ENCODE measurements around the gene EIF5AL1. TPM values are rescaled to one million over a fixed set of nuclear protein-coding genes. Genes with fewer than 3 reads are reported as not detected.
A peak's percentile ranks its signal among the peaks of the same experiment; 100 is the strongest.
"Not testable (repeated sequence)": the region's sequence is repeated elsewhere in the genome, so short reads cannot be mapped to it uniquely, and the experiment has no call there.

Gene EIF5AL1
- total and polyA plus RNA-seq, 9 of the 15 experiments (the other 6 are each of a cell fraction or from before 2014, with no cell fraction given) = 0.03 to 3.4 (median 0.53) TPM; not detected in 1

DNA sequence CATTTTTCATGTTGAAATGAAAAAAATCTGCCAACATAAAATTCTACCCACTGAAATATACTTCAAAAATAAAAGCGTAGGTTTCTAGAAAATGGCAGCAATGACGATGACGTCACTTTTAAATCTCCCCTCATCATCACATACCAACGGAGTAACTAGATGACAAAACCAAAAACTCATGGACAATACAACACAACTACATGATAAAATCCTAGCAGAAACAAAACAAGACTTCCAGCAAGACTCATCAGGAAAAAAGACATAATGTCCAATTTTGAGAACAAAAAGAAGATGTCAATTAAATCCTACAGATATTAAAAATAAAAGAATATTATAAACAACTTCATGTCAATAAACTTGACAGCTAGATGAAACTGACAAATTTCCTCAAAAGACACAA lies 15.9 kb downstream of the EIF5AL1 start:
- TF ChIP-seq ATF7 (IDR thresholded peaks at IDR 0.05) = peak; percentile 28; the same call in 1 of the 2 replicates
- TF ChIP-seq, protein P1, sequence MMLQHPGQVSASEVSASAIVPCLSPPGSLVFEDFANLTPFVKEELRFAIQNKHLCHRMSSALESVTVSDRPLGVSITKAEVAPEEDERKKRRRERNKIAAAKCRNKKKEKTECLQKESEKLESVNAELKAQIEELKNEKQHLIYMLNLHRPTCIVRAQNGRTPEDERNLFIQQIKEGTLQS (IDR thresholded peaks at IDR 0.05) = peak; percentile 74
- TF ChIP-seq, protein P1 (CRISPR knock-in tag; conservative IDR thresholded peaks at IDR 0.05) = not testable (repeated sequence)
- H3K36me3 ChIP-seq (ENCODE audit: control insufficient read depth, insufficient read depth, low read length); H3K27ac ChIP-seq (ENCODE audit: extremely low read depth, low read depth, low read length); H2AFZ ChIP-seq (ENCODE audit: low read depth, low read length); in situ Hi-C loops (cut with MboI); FAIRE-seq; POLR2A ChIA-PET; CTCF ChIA-PET (ENCODE audit: low intra/inter-chr PET ratio); BruUV-seq (replicated peaks); H3K9me3 ChIP-seq (replicated peaks; ENCODE audit: control insufficient read depth, insufficient read depth, low read depth, low read length); H3K9ac ChIP-seq (ENCODE audit: insufficient read depth in 1 of 2, low read depth in 2 of 2, low read length in 2 of 2); ATAC-seq; H3K79me2 ChIP-seq (ENCODE audit: control insufficient read depth, insufficient read depth, low read length); DNase-seq (ENCODE audit: extremely low read depth in 1 of 4, low spot score in 3 of 4); intact Hi-C loops (cut with micrococcal nuclease); H3K4me2 ChIP-seq (ENCODE audit: insufficient read depth, low read length); H3K4me1 ChIP-seq (replicated peaks in 1 of 2; ENCODE audit: control insufficient read depth in 2 of 2, insufficient read depth in 2 of 2, low read length in 2 of 2); H3K4me3 ChIP-seq; H3K9me1 ChIP-seq (ENCODE audit: control insufficient read depth, insufficient read depth, low read length); H4K20me1 ChIP-seq (replicated peaks; ENCODE audit: control insufficient read depth, insufficient read depth, low read length): not testable (repeated sequence)
- WGBS (ENCODE audit: insufficient coverage, low coverage, missing lambda C conversion rate) = 0% methylated on average over 4 of the region's 4 CpGs
- H3K27me3 ChIP-seq (ENCODE audit: control insufficient read depth in 2 of 2, insufficient read depth in 2 of 2, low read length in 2 of 2) = peaks cover 0 to 11% of the 10 kb centered on the region in 2 experiments; a peak in 3 of 5 replicates

DNA sequence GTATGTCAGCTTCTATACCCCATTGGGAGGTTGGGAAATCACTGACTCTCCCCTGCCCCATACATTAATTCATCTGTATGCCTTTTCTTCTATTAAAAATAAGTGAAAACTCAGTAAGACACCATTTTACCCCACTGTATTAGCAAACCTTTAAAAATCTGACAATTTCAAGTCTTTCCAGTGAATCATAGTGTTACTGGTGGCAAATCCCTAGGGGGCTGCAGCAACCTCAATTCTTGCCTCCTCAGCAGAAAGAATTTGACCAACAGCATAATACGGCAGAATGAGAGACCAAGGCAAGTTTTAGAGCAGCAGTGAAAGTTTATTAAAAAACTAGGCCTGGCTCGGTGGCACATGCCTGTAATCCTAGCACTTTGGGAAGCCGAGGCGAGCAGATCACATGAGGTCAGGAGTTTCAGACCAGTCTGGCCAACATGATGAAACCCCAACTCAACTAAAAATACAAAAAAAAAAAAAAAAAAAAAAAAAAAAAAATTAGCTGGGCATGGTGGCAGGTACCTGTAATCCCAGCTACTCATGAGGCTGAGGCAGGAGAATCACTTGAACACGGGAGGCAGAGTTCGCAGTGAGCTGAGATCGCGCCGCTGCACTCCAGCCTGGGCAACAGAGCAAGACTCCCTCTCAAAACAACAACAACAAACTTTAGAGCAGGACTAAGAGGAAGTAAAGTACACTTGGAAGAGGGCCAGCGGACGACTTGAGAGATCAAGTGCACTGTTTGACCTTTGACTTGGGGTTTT lies 21.0 kb downstream of the EIF5AL1 start:
- CTCF ChIA-PET (ENCODE audit: low intra/inter-chr PET ratio); ATAC-seq; H3K79me2 ChIP-seq (ENCODE audit: control insufficient read depth, insufficient read depth, low read length); H3K9ac ChIP-seq (ENCODE audit: insufficient read depth in 1 of 2, low read depth in 2 of 2, low read length in 2 of 2); BruUV-seq (replicated peaks); H3K9me3 ChIP-seq (replicated peaks; ENCODE audit: control insufficient read depth, insufficient read depth, low read depth, low read length); H3K4me2 ChIP-seq (ENCODE audit: insufficient read depth, low read length); FAIRE-seq; H3K4me1 ChIP-seq (replicated peaks in 1 of 2; ENCODE audit: control insufficient read depth in 2 of 2, insufficient read depth in 2 of 2, low read length in 2 of 2); H2AFZ ChIP-seq (ENCODE audit: low read depth, low read length); H3K9me1 ChIP-seq (ENCODE audit: control insufficient read depth, insufficient read depth, low read length); H3K27me3 ChIP-seq (ENCODE audit: control insufficient read depth in 2 of 2, insufficient read depth in 2 of 2, low read length in 2 of 2); H4K20me1 ChIP-seq (replicated peaks; ENCODE audit: control insufficient read depth, insufficient read depth, low read length); H3K4me3 ChIP-seq; H3K27ac ChIP-seq (ENCODE audit: extremely low read depth, low read depth, low read length); H3K36me3 ChIP-seq (ENCODE audit: control insufficient read depth, insufficient read depth, low read length); POLR2A ChIA-PET; TF ChIP-seq NR2C2 (CRISPR knock-in tag; IDR thresholded peaks at IDR 0.05): not testable (repeated sequence)
- in situ Hi-C loops (cut with MboI) = loop anchor here (5.0 kb wide), 1 partner anchor 694 kb away; no protein-coding TSS in a partner anchor
- TF ChIP-seq NR2C2 (tag; IDR thresholded peaks at IDR 0.05) (peak; percentile 37; the same call in 1 of the 2 replicates), C11orf30 (IDR thresholded peaks at IDR 0.05; ENCODE audit: low read depth) (peak; percentile 13; the same call in 1 of the 2 replicates), NR2C1 (IDR thresholded peaks at IDR 0.05) (peak; percentile 35; the same call in 1 of the 2 replicates), NR2C1 (tag; IDR thresholded peaks at IDR 0.05) (peak; percentile 62), ZNF316 (IDR thresholded peaks at IDR 0.05) (0 out of 2 replicates have a peak, but pooled peaks have one; percentile 10), ZNF121 (CRISPR knock-in tag; conservative IDR thresholded peaks at IDR 0.05) (peak; percentile 91), NFIC (IDR thresholded peaks at IDR 0.05) (peak; percentile 63)
- TF ChIP-seq, protein P2, sequence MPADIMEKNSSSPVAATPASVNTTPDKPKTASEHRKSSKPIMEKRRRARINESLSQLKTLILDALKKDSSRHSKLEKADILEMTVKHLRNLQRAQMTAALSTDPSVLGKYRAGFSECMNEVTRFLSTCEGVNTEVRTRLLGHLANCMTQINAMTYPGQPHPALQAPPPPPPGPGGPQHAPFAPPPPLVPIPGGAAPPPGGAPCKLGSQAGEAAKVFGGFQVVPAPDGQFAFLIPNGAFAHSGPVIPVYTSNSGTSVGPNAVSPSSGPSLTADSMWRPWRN (IDR thresholded peaks at IDR 0.05; ENCODE audit: low read depth) = peak; percentile 92; the same call in 1 of the 2 replicates
- WGBS (ENCODE audit: insufficient coverage, low coverage, missing lambda C conversion rate) = 10% methylated on average over 11 of the region's 11 CpGs
- peak in 1 of 4 experiments; percentile 27 for DNase-seq (ENCODE audit: extremely low read depth in 1 of 4, low spot score in 3 of 4)
- intact Hi-C loops (cut with micrococcal nuclease) = loop anchor here (10.0 kb wide), 1 partner anchor 591 kb away; no protein-coding TSS in a partner anchor
